ENCODE measurements around the gene CDIP1. TPM values are rescaled to one million over a fixed set of nuclear protein-coding genes. Genes with fewer than 3 reads are reported as not detected.

CDIP1 gene
- total and polyA plus RNA-seq, 4 donors, result 4.4 to 18.6 (median 12.0) TPM

DNA sequence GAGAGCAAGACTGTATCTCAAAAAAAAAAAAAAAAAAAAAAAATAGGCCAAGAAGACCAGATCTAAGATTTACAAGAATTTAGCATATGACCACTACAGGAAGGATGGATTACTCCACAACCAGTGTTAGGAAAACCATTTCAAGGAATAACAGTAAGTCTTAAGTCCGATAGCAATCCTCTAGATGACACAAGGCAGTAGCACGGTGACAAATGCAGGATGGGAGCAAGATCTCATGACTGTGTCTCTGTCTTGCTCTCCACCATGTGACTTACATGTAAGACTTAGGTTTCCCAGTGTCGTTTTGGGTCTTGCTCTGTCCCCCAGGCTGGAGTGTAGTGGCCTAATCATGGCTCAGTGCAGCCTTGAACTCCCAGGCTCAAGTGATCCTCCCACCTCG lies 45.3 kb upstream of the CDIP1 start:
- no peaks in the 10 kb centered on the region for H3K27me3 ChIP-seq (ENCODE audit: control insufficient read depth in 4 of 4, insufficient read depth in 4 of 4, low read length in 3 of 4)
- TF ChIP-seq HNF4G (IDR thresholded peaks at IDR 0.05) (no peak), HNF4A (conservative IDR thresholded peaks at IDR 0.05) (no peak)
- TF ChIP-seq, protein P1, sequence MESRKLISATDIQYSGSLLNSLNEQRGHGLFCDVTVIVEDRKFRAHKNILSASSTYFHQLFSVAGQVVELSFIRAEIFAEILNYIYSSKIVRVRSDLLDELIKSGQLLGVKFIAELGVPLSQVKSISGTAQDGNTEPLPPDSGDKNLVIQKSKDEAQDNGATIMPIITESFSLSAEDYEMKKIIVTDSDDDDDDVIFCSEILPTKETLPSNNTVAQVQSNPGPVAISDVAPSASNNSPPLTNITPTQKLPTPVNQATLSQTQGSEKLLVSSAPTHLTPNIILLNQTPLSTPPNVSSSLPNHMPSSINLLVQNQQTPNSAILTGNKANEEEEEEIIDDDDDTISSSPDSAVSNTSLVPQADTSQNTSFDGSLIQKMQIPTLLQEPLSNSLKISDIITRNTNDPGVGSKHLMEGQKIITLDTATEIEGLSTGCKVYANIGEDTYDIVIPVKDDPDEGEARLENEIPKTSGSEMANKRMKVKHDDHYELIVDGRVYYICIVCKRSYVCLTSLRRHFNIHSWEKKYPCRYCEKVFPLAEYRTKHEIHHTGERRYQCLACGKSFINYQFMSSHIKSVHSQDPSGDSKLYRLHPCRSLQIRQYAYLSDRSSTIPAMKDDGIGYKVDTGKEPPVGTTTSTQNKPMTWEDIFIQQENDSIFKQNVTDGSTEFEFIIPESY (IDR thresholded peaks at IDR 0.05), result no peak
- H3K27ac ChIP-seq (ENCODE audit: low read depth in 1 of 2, low read length in 2 of 2), result no peak overlapping the region
- no peaks in the 10 kb centered on the region for H3K4me1 ChIP-seq (ENCODE audit: control insufficient read depth in 4 of 4, insufficient read depth in 4 of 4, low read length in 3 of 4)
- peaks cover 0 to 3% (median 0%) of the 10 kb centered on the region in 4 donors for H3K9me3 ChIP-seq (ENCODE audit: control insufficient read depth in 4 of 4, low read length in 3 of 4)
- H3K9ac ChIP-seq (ENCODE audit: low read depth in 1 of 2, low read length in 2 of 2), result no peak overlapping the region
- H3K4me3 ChIP-seq (ENCODE audit: low read depth in 1 of 3, low read length in 3 of 3), result no peak overlapping the region
- 87% methylated on average over 4 of the region's 4 CpGs for WGBS
- no peaks in the 10 kb centered on the region for H3K36me3 ChIP-seq (ENCODE audit: control insufficient read depth in 4 of 4, insufficient read depth in 3 of 4, low read depth in 1 of 4, low read length in 3 of 4)
- no peak for DNase-seq (ENCODE audit: low spot score)

DNA sequence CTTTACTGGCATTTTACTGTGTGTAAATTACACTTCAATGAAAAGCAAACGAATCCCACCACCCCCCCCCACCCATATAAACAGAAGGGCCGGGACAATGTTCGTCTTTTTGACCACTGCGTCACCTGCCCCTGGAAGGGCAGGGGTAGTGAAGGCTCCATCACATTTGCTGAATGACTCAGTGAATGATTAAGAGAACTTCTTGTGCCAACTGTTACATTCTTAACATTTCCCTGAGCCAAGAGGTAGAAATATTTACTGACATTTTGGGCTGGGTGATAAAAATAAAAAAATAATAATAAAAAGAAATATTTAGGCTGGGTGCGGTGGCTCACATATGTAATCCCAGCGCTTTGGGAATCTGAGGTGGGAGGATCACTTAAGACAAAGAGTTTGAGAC lies 41.7 kb upstream of the CDIP1 start:
- Histone ChIP-seq H3K36me3 (ENCODE audit: control insufficient read depth in 4 of 4, insufficient read depth in 3 of 4, low read depth in 1 of 4, low read length in 3 of 4) (no peaks in the 10 kb centered on the region), H3K4me3 (ENCODE audit: low read depth in 1 of 3, low read length in 3 of 3) (no peak overlapping the region), H3K27ac (ENCODE audit: low read depth in 1 of 2, low read length in 2 of 2) (no peak overlapping the region), H3K27me3 (ENCODE audit: control insufficient read depth in 4 of 4, insufficient read depth in 4 of 4, low read length in 3 of 4) (no peaks in the 10 kb centered on the region), H3K9me3 (ENCODE audit: control insufficient read depth in 4 of 4, low read length in 3 of 4) (no peaks in the 10 kb centered on the region), H3K9ac (ENCODE audit: low read depth in 1 of 2, low read length in 2 of 2) (no peak overlapping the region), H3K4me1 (ENCODE audit: control insufficient read depth in 4 of 4, insufficient read depth in 4 of 4, low read length in 3 of 4) (no peaks in the 10 kb centered on the region)
- no peak for DNase-seq (ENCODE audit: low spot score)
- 71% methylated on average over 6 of the region's 6 CpGs for WGBS
- no peak for TF ChIP-seq HNF4G (IDR thresholded peaks at IDR 0.05)
- TF ChIP-seq GABPA (IDR thresholded peaks at IDR 0.05 in 1 of 2, conservative IDR thresholded peaks at IDR 0.05 in 1 of 2), result no peak
- TF ChIP-seq NR2F2 (IDR thresholded peaks at IDR 0.05), result no peak
- no peak for TF ChIP-seq EGR1 (IDR thresholded peaks at IDR 0.05; ENCODE audit: low read depth in 2 of 2)
- TF ChIP-seq, protein P2, sequence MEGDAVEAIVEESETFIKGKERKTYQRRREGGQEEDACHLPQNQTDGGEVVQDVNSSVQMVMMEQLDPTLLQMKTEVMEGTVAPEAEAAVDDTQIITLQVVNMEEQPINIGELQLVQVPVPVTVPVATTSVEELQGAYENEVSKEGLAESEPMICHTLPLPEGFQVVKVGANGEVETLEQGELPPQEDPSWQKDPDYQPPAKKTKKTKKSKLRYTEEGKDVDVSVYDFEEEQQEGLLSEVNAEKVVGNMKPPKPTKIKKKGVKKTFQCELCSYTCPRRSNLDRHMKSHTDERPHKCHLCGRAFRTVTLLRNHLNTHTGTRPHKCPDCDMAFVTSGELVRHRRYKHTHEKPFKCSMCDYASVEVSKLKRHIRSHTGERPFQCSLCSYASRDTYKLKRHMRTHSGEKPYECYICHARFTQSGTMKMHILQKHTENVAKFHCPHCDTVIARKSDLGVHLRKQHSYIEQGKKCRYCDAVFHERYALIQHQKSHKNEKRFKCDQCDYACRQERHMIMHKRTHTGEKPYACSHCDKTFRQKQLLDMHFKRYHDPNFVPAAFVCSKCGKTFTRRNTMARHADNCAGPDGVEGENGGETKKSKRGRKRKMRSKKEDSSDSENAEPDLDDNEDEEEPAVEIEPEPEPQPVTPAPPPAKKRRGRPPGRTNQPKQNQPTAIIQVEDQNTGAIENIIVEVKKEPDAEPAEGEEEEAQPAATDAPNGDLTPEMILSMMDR (IDR thresholded peaks at IDR 0.05; ENCODE audit: low read depth, low read length, missing input control), result no peak
- no peak for TF ChIP-seq TAF1 (conservative IDR thresholded peaks at IDR 0.05)
- no peak for TF ChIP-seq SP1 (IDR thresholded peaks at IDR 0.05)
- no peak for TF ChIP-seq RXRA (IDR thresholded peaks at IDR 0.05)
- TF ChIP-seq, protein P1 (IDR thresholded peaks at IDR 0.05), result no peak
- TF ChIP-seq, protein P3, sequence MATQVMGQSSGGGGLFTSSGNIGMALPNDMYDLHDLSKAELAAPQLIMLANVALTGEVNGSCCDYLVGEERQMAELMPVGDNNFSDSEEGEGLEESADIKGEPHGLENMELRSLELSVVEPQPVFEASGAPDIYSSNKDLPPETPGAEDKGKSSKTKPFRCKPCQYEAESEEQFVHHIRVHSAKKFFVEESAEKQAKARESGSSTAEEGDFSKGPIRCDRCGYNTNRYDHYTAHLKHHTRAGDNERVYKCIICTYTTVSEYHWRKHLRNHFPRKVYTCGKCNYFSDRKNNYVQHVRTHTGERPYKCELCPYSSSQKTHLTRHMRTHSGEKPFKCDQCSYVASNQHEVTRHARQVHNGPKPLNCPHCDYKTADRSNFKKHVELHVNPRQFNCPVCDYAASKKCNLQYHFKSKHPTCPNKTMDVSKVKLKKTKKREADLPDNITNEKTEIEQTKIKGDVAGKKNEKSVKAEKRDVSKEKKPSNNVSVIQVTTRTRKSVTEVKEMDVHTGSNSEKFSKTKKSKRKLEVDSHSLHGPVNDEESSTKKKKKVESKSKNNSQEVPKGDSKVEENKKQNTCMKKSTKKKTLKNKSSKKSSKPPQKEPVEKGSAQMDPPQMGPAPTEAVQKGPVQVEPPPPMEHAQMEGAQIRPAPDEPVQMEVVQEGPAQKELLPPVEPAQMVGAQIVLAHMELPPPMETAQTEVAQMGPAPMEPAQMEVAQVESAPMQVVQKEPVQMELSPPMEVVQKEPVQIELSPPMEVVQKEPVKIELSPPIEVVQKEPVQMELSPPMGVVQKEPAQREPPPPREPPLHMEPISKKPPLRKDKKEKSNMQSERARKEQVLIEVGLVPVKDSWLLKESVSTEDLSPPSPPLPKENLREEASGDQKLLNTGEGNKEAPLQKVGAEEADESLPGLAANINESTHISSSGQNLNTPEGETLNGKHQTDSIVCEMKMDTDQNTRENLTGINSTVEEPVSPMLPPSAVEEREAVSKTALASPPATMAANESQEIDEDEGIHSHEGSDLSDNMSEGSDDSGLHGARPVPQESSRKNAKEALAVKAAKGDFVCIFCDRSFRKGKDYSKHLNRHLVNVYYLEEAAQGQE (IDR thresholded peaks at IDR 0.05), result no peak
- no peak for TF ChIP-seq YY1 (IDR thresholded peaks at IDR 0.05)
- no peak for TF ChIP-seq JUND (IDR thresholded peaks at IDR 0.05)
- TF ChIP-seq, protein P4, sequence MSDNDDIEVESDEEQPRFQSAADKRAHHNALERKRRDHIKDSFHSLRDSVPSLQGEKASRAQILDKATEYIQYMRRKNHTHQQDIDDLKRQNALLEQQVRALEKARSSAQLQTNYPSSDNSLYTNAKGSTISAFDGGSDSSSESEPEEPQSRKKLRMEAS (IDR thresholded peaks at IDR 0.05), result no peak
- no peak for TF ChIP-seq RAD21 (IDR thresholded peaks at IDR 0.05)
- TF ChIP-seq FOXA1 (IDR thresholded peaks at IDR 0.05), result no peak
- no peak for TF ChIP-seq HNF4A (conservative IDR thresholded peaks at IDR 0.05)
- TF ChIP-seq, protein P5, sequence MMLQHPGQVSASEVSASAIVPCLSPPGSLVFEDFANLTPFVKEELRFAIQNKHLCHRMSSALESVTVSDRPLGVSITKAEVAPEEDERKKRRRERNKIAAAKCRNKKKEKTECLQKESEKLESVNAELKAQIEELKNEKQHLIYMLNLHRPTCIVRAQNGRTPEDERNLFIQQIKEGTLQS (IDR thresholded peaks at IDR 0.05), result no peak
- no peak for TF ChIP-seq FOXA2 (IDR thresholded peaks at IDR 0.05)
